ENCODE measurements around the gene DEFB132. TPM values are rescaled to one million over a fixed set of nuclear protein-coding genes. Genes with fewer than 3 reads are reported as not detected.

The DEFB132 gene
- total and polyA plus RNA-seq, 2 of the 8 experiments (the other 6 are each of a cell fraction or from before 2014, with no cell fraction given): not detected

DNA sequence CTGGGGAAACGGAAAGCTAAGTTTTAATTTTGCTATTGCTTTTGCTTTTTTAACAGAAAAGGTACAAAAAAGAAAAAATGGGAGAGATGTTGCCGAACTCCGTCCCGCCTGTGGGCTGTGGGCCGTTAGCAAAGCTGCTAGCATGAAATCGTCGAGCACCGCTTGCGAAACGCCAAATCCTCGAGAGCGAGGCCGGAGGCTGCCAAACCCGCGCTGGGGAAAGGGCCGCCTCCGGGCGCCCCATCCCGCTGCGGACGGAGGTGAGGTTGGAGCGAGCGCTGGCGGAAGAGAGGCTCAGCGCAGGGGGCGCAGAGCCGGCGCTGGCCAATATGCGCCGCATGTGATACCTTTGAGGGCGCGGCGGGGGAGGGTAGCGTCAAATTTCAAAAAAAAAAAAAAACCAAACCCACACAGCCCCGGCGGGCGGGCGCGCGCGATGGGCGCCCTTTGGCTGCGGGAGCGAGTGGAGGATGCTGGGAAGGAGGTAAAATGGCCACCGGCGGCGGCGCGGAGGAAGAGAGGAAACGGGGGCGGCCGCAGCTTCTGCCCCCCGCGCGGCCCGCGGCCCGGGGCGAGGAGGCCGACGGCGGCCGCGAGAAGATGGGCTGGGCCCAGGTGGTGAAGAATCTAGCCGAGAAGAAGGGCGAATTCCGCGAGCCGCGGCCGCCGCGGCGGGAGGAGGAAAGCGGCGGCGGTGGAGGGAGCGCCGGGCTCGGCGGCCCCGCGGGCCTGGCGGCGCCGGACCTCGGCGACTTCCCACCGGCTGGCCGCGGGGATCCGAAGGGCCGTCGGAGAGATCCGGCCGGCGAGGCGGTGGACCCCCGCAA lies 39.8 kb downstream of the DEFB132 start, which contains the start of gene ZCCHC3 (continued):
- TF ChIP-seq SRF (IDR thresholded peaks at IDR 0.05; ENCODE audit: low read depth, low read length): 0 out of 2 replicates have a peak, but pooled peaks have one; percentile 12
- no peak for TF ChIP-seq TEAD4 (IDR thresholded peaks at IDR 0.05; ENCODE audit: low read depth, low read length)
- TF ChIP-seq EZH2 (IDR thresholded peaks at IDR 0.05; ENCODE audit: low read depth, low read length, severe bottlenecking): no peak
- TF ChIP-seq EP300 (IDR thresholded peaks at IDR 0.05; ENCODE audit: borderline replicate concordance in 1 of 2, low read depth in 2 of 2, low read length in 2 of 2): no peak; a peak in 1 of 3 replicates
- no peak for TF ChIP-seq BRCA1 (IDR thresholded peaks at IDR 0.05; ENCODE audit: low read depth, low read length)
- no peak for TF ChIP-seq MAFK (IDR thresholded peaks at IDR 0.05; ENCODE audit: low read depth, low read length)
- TF ChIP-seq SUZ12 (IDR thresholded peaks at IDR 0.05; ENCODE audit: low read length): no peak
- no peak for TF ChIP-seq CBX8 (IDR thresholded peaks at IDR 0.05; ENCODE audit: borderline replicate concordance, low read depth, low read length)
- TF ChIP-seq SAP30 (IDR thresholded peaks at IDR 0.05; ENCODE audit: insufficient read depth, insufficient replicate concordance, low read length): no peak
- TF ChIP-seq KDM5A (IDR thresholded peaks at IDR 0.05; ENCODE audit: low read length): peak; percentile 24; the same call in 1 of the 2 replicates
- peak; percentile 71 to 77; a peak in 2 of 3 replicates for TF ChIP-seq POLR2A (IDR thresholded peaks at IDR 0.05; ENCODE audit: control extremely low read depth in 1 of 2, low read depth in 2 of 2, low read length in 2 of 2)
- peak; percentile 16; the same call in 1 of the 2 replicates for TF ChIP-seq NRF1 (IDR thresholded peaks at IDR 0.05; ENCODE audit: low read depth, low read length)
- TF ChIP-seq YY1 (IDR thresholded peaks at IDR 0.05; ENCODE audit: low read depth, low read length): peak; percentile 94
- TF ChIP-seq POU5F1 (IDR thresholded peaks at IDR 0.05; ENCODE audit: low read depth, low read length): no peak
- TF ChIP-seq CEBPB (IDR thresholded peaks at IDR 0.05; ENCODE audit: low read depth, low read length): peak; percentile 90
- TF ChIP-seq SIX5 (IDR thresholded peaks at IDR 0.05; ENCODE audit: low read depth, low read length): peak; percentile 22; the same call in 1 of the 2 replicates
- TF ChIP-seq RAD21 (IDR thresholded peaks at IDR 0.05 in 1 of 2, conservative IDR thresholded peaks at IDR 0.05 in 1 of 2; ENCODE audit: low read depth in 2 of 2, low read length in 2 of 2): peak in 1 of 2 experiments; percentile 36; a peak in 2 of 4 replicates
- no peak; a peak in 1 of 4 replicates for TF ChIP-seq HDAC2 (IDR thresholded peaks at IDR 0.05; ENCODE audit: borderline replicate concordance in 1 of 2, low read depth in 2 of 2, low read length in 2 of 2)
- TF ChIP-seq RXRA (IDR thresholded peaks at IDR 0.05; ENCODE audit: insufficient read depth, low read depth, low read length): no peak
- TF ChIP-seq CHD2 (IDR thresholded peaks at IDR 0.05; ENCODE audit: low read length): peak; percentile 67
- peak; percentile 22; the same call in 1 of the 2 replicates for TF ChIP-seq BACH1 (IDR thresholded peaks at IDR 0.05; ENCODE audit: low read length)
- 0 out of 2 replicates have a peak, but pooled peaks have one; percentile 27 for TF ChIP-seq TCF12 (IDR thresholded peaks at IDR 0.05; ENCODE audit: low read depth, low read length)
- peak; percentile 94 for TF ChIP-seq TBP (IDR thresholded peaks at IDR 0.05; ENCODE audit: low read depth, low read length)
- no peak for TF ChIP-seq ZNF274 (IDR thresholded peaks at IDR 0.05; ENCODE audit: borderline replicate concordance, extremely low read depth, low read length)
